Measurements from ENCODE around the gene CAD.

GRCh38 chr2:27265536-27265870, 48.3 kb downstream of the CAD start:
- TF ChIP-seq, protein P1, sequence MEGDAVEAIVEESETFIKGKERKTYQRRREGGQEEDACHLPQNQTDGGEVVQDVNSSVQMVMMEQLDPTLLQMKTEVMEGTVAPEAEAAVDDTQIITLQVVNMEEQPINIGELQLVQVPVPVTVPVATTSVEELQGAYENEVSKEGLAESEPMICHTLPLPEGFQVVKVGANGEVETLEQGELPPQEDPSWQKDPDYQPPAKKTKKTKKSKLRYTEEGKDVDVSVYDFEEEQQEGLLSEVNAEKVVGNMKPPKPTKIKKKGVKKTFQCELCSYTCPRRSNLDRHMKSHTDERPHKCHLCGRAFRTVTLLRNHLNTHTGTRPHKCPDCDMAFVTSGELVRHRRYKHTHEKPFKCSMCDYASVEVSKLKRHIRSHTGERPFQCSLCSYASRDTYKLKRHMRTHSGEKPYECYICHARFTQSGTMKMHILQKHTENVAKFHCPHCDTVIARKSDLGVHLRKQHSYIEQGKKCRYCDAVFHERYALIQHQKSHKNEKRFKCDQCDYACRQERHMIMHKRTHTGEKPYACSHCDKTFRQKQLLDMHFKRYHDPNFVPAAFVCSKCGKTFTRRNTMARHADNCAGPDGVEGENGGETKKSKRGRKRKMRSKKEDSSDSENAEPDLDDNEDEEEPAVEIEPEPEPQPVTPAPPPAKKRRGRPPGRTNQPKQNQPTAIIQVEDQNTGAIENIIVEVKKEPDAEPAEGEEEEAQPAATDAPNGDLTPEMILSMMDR (IDR thresholded peaks at IDR 0.05; ENCODE audit: low read depth, low read length, poor library complexity, severe bottlenecking) = no peak
- TF ChIP-seq EZH2phosphoT487 (IDR thresholded peaks at IDR 0.05; ENCODE audit: borderline replicate concordance, low read length) = no peak
